SJCRH30 (cell line): Measurements from ENCODE around the gene OTUD5. TPM values are rescaled to one million over a fixed set of nuclear protein-coding genes. Genes with fewer than 3 reads are reported as not detected.

Source experiments
- DNase-seq, 2 experiments: peaks; one replicate each; pipeline ENCODE4 v3.0.0-alpha.2; 2015 to 2020
- H3K27ac ChIP-seq: fragments of 250-450 bp; sonication (Bioruptor Pico); 2 replicates; pipeline ENCODE4 v1.5.1; 2020; ENCODE audit warnings: mild to moderate bottlenecking, moderate library complexity
- H3K27me3 ChIP-seq: fragments of 250-450 bp; sonication (Bioruptor Pico); 2 replicates; pipeline ENCODE4 v1.5.1; 2020; ENCODE audit warnings: mild to moderate bottlenecking, moderate library complexity
- H3K36me3 ChIP-seq: fragments of 250-450 bp; sonication (Bioruptor Pico); 2 replicates; pipeline ENCODE4 v1.5.1; 2020; ENCODE audit warnings: mild to moderate bottlenecking, moderate library complexity
- H3K4me1 ChIP-seq: fragments of 250-450 bp; sonication (Bioruptor Pico); 2 replicates; pipeline ENCODE4 v1.5.1; 2020; ENCODE audit warnings: mild to moderate bottlenecking, moderate library complexity
- H3K4me3 ChIP-seq: fragments of 250-450 bp; sonication (Bioruptor Pico); 2 replicates; pipeline ENCODE4 v1.5.1; 2020; ENCODE audit warnings: mild to moderate bottlenecking, moderate library complexity
- H3K9me3 ChIP-seq: fragments of 250-450 bp; sonication (Bioruptor Pico); replicated peaks from 2 replicates; pipeline ENCODE4 v1.5.1; 2020; ENCODE audit warnings: mild to moderate bottlenecking, moderate library complexity
- total RNA-seq: library from RNA; depleted of rRNA; stranded (reverse); fragments of >200 nt; shearing (Covaris generic); gene quantifications from 2 replicates; pipeline ENCODE4 v1.2.3, GENCODE V29; 2014

The OTUD5 gene
- total RNA-seq, 1 experiment from 2014 or later, result 19.2 TPM

DNA sequence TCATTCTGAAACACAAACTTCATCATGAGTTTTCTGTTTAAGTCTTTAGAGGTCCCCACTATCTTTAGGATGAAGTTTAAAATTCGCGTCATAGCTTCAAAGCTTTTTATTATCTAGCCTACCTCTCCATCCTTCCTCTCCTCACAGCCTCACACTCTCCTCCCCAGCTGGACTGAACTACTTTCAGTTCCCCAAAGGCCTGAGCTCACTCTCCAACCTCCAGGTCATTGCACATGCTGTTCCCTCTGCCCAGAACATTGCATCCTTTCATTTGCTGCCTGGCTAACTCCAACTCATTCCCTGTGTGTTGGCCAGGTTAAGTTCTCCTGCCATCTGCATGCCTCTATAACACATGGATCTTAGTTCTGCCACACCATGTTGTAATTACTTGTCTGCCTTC lies 2.9 kb upstream of the OTUD5 start:
- no peak overlapping the region for H3K4me3 ChIP-seq
- no peak overlapping the region for H3K27ac ChIP-seq
- no peaks in the 10 kb centered on the region for H3K36me3 ChIP-seq
- H3K27me3 ChIP-seq, result no peaks in the 10 kb centered on the region
- H3K9me3 ChIP-seq, result no peaks in the 10 kb centered on the region
- H3K4me1 ChIP-seq, result no peaks in the 10 kb centered on the region
- no peak for DNase-seq

- Histone ChIP-seq H3K4me1 (no peaks in the 10 kb centered on the region), H3K9me3 (no peaks in the 10 kb centered on the region), H3K36me3 (no peaks in the 10 kb centered on the region), H3K4me3 (peak overlapping the region; percentile 78), H3K27ac (peak overlapping the region; percentile 88), H3K27me3 (no peaks in the 10 kb centered on the region)
- peak; percentile 32 to 53 for DNase-seq
Observed at GRCh38 chrX:48958635-48959094, 1.3 kb upstream of the OTUD5 start.

DNA sequence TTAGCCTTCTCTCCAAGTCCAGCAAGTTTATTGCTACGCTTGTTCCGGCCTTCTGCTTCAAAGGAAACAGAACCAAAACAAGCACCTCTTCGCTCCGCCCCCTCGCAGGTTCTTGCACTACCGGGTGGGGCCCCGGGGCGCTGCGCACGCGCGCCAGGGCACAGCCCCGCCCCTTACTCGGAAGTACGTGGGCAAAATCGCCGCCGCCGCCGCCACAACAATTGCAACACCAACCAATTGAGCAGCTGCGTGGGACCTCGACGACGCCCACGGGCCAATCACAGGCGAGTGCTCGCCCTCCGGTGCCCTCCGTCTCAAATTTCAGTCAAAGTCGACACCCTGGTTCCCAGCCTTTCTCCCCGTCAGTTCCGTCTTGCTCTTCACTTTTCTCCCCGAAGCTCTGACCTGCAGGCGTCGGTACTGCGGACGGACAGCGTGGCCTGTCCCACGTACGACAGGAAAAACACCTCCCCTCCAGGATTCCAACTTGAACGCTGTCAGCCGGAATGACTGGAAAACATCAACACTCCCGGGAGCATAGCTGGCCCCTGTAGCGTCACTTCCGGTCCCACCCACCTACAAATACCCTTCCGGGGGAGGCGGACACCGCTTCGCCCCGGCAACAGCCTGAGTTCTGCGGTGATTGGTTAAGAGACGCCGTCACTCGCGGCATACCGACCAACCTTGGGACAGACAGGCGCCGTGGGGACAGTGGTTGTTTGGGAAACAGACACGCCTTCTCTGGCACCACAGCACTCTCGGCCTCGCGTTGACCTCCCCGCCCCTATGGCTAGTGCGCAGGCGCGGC lies 624 bp upstream of the OTUD5 start:
- Histone ChIP-seq H3K27me3 (no peaks in the 10 kb centered on the region), H3K9me3 (no peaks in the 10 kb centered on the region), H3K4me3 (peak overlapping the region; percentile 78), H3K36me3 (no peaks in the 10 kb centered on the region), H3K4me1 (no peaks in the 10 kb centered on the region), H3K27ac (peak overlapping the region; percentile 88)
- DNase-seq, result peak; percentile 93 to 94

GRCh38 chrX:48956728-48957414 lies 536 bp downstream of the OTUD5 start:
- Histone ChIP-seq H3K9me3 (no peaks in the 10 kb centered on the region), H3K27me3 (no peaks in the 10 kb centered on the region), H3K36me3 (no peaks in the 10 kb centered on the region), H3K4me1 (no peaks in the 10 kb centered on the region), H3K4me3 (peak overlapping the region; percentile 78), H3K27ac (0 out of 2 replicates have a peak overlapping the region, but pooled peaks have one; percentile 12)
- no peak for DNase-seq

DNA sequence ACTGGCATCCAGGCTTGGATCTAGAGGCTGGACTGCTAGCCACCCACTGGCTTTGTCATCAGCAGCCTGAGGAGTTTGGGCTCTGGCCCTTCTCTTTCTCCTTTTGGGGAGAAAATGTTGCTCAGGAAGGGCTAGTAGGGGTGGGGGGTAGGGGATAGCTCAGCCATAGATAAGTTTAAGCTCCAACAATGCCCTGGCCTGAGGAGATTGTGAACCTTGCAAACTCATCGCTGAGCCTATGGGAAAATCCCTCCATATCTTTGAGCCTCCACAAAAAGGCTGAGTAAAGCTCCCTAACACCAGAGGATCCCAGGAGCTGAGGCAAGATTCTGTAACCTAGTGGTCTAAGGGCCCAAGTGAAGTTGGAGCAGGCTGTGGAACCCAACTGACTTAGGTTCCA lies 8.8 kb downstream of the OTUD5 start:
- H3K9me3 ChIP-seq, result no peaks in the 10 kb centered on the region
- no peaks in the 10 kb centered on the region for H3K27me3 ChIP-seq
- no peaks in the 10 kb centered on the region for H3K36me3 ChIP-seq
- H3K4me1 ChIP-seq, result no peaks in the 10 kb centered on the region
- H3K27ac ChIP-seq, result no peak overlapping the region
- H3K4me3 ChIP-seq, result no peak overlapping the region
- DNase-seq, result no peak

- Histone ChIP-seq H3K4me3 (no peak overlapping the region), H3K27me3 (no peaks in the 10 kb centered on the region), H3K27ac (no peak overlapping the region), H3K4me1 (no peaks in the 10 kb centered on the region), H3K9me3 (no peaks in the 10 kb centered on the region), H3K36me3 (no peaks in the 10 kb centered on the region)
- peak; percentile 22 to 50 for DNase-seq
Observed at GRCh38 chrX:48945517-48946348, 11.7 kb downstream of the OTUD5 start.

GRCh38 chrX:48942895-48943294 lies 14.5 kb downstream of the OTUD5 start:
- Histone ChIP-seq H3K27ac (no peak overlapping the region), H3K4me3 (no peak overlapping the region), H3K9me3 (no peaks in the 10 kb centered on the region), H3K27me3 (no peaks in the 10 kb centered on the region), H3K36me3 (no peaks in the 10 kb centered on the region), H3K4me1 (no peaks in the 10 kb centered on the region)
- no peak for DNase-seq

DNA sequence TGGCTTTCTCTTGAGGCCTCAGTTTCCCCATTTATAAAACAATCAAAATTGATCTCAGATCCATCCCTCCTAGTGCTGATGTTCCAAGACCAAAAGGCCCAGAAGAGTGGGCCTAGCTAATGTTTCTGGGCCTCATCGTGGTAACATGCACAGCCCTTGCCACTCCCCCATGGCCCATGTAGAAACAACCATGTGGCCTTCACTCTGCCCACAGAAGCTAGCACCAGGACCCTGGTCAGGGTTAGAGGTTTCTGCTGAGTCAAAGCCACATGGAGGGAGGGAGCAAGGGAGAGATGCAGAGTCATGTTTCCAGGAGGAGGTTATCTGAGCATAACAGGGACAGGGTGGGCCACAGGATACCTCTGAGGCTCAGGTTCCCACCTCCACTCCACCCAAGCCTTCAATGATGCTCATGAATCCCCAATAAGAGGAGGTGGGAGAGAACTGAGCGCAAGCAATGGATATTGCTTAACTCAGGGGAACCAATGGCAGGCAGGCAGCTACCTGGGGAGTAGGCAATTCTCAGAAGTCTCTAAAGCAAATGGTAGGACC lies 16.9 kb downstream of the OTUD5 start:
- H3K4me3 ChIP-seq, result no peak overlapping the region
- DNase-seq, result no peak
- H3K27me3 ChIP-seq, result no peaks in the 10 kb centered on the region
- H3K4me1 ChIP-seq, result no peaks in the 10 kb centered on the region
- no peaks in the 10 kb centered on the region for H3K9me3 ChIP-seq
- H3K36me3 ChIP-seq, result no peaks in the 10 kb centered on the region
- H3K27ac ChIP-seq, result no peak overlapping the region

DNA sequence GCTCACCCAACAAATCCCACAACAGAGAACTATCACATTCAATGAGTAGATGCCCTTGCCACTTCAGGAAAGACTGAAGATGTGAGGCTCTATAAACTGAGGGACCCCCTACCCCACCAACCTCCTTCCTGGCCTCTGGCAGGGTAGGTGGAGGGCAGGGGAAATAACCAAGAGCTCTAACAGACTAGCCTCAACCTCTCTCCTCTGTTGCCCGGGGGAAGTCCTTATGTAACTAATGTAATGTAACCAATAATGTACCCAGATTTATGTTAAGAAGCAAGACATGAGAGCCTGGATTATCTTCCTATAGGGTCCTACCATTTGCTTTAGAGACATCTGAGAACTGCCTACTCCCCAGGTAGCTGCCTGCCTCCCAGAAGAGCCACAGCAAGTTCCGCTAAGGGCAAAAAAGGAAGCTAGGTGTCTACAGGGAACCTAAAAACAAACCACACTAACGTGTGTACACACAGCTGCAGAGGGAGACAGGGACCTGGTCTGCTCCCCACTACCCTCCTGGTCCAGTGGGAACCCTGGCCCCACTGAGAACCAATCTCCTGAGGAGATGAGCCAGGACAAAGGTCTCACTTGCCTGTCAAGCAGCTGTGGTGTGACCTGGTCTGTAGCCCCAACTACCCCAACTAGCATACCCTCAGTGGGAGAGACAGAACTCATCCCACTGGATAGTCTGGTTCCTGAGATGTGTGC lies 17.7 kb downstream of the OTUD5 start:
- Histone ChIP-seq H3K9me3 (no peaks in the 10 kb centered on the region), H3K4me3 (no peak overlapping the region), H3K27ac (no peak overlapping the region), H3K4me1 (no peaks in the 10 kb centered on the region), H3K27me3 (no peaks in the 10 kb centered on the region), H3K36me3 (no peaks in the 10 kb centered on the region)
- no peak for DNase-seq

DNA sequence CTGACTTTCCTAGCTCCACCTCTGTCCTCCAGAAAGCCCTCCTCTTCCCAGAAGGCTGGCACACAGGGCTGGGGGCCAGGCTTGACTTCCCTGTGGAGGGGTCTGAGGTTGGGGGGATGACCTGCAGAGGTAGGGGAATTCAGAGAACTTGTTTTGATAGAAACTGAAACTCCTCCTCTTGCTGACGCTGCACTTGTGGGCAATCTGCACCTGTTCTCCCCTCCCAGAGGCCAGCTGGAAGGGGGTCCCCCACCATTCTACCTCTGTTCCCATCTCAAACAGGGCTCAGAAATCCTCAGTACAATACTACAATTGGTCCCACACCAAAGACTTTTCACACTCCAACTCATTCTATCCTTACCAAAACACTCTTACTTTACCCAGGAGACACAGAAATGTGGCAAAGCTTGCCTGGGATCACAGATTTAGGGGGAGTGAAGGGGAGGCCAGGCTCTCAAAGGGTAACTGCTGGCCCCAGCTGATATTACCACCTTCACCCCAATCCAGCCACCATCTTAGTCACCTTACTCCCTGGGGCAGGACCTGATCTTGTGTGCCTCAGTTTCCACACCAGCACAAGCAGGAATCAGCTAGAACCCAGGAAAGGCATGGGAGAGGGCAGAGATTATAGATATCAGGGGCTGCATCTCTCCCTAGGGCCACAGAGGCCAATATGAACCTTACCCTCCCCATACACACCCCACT lies 18.5 kb downstream of the OTUD5 start:
- no peaks in the 10 kb centered on the region for H3K9me3 ChIP-seq
- H3K27me3 ChIP-seq, result no peaks in the 10 kb centered on the region
- H3K4me1 ChIP-seq, result no peaks in the 10 kb centered on the region
- DNase-seq, result no peak
- no peak overlapping the region for H3K27ac ChIP-seq
- H3K4me3 ChIP-seq, result no peak overlapping the region
- H3K36me3 ChIP-seq, result no peaks in the 10 kb centered on the region

GRCh38 chrX:48937054-48937907 lies 20.1 kb downstream of the OTUD5 start:
- Histone ChIP-seq H3K4me3 (no peak overlapping the region), H3K4me1 (no peaks in the 10 kb centered on the region), H3K27ac (no peak overlapping the region), H3K27me3 (no peaks in the 10 kb centered on the region), H3K36me3 (no peaks in the 10 kb centered on the region), H3K9me3 (no peaks in the 10 kb centered on the region)
- no peak for DNase-seq

DNA sequence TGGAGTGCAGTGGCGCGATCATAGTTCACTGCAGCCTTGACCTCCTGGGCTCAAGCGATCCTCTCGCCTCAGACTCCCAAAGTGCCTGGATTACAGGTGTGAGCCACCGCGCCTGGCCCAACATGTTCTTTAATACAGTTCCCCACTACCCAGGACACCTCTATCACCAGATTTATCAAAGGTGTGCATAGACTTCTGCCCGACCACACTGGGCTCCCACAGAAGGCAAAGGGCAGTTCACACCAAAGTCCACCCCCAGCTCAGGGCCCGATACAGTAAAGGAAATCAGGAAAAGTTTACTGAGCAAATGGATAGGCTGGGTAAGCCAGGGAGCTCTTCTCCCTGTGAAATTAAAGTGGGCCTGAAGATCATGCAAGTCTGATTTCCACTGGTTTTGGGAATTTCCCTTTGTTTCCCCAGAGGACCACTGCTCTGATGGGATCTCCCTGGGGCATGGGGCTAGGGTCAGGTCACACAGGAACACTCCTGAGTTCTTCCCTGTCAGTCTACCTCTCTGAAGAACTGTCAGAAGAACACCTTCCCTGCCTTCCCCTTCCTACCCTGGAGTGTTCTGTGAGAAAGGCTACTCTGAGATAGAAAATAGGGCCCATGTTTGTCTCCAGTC lies 20.9 kb downstream of the OTUD5 start:
- Histone ChIP-seq H3K4me1 (no peaks in the 10 kb centered on the region), H3K4me3 (no peak overlapping the region), H3K36me3 (no peaks in the 10 kb centered on the region), H3K27me3 (no peaks in the 10 kb centered on the region), H3K27ac (no peak overlapping the region), H3K9me3 (no peaks in the 10 kb centered on the region)
- no peak for DNase-seq

- DNase-seq, result no peak
- Histone ChIP-seq H3K4me3 (no peak overlapping the region), H3K36me3 (no peaks in the 10 kb centered on the region), H3K9me3 (no peaks in the 10 kb centered on the region), H3K4me1 (no peaks in the 10 kb centered on the region), H3K27ac (no peak overlapping the region), H3K27me3 (no peaks in the 10 kb centered on the region)
Observed at GRCh38 chrX:48935301-48935670, 22.1 kb downstream of the OTUD5 start.
